Islet of Langerhans (tissue), 1 donor: ENCODE measurements around the gene SYT6.

Experiments used
- FAIRE-seq: peaks from one replicate; lab custom pipeline; 2011; peaks lifted over from hg19 to GRCh38; lab: Jason Lieb, UNC

SYT6 gene

DNA sequence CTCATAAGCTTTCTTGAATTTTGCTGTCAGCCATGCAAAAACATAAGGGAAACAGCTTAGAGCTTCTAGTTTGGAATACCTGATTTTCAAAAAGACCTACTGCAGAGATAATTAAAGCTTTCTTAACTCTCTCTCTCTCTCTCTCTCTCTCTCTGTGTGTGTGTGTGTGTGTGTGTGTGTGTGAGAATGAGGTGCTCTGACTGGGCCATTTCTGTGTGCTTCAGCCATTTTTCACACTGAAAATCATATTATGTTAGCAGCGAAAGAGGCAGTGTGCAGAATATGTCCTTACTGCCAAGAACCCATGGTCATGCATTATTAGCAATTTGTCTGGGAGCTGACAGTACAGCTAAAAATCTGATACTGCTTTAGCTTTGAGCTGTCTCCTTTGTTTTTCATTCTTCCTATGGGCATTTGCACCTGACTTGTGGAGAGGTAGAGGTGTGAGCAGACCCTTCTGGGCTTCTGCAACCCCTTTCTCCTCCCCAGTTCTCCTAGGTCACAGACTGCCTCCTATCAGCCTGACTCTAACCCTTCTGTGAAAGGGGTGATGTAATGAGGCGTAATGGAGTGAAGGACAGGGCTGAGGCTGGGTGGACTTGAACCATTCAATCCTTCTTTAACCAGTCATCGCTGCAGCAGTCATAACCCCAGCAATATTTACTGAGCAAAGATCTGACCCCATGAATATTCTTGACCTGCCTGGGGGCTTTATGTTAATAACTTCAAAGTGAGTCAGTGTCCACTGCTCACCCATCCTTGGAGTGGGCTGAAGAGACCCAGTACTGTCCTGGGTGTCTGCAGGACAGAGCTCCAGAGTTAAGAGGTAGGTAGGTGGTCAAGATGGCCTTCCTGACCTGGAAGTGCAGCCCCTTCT is 61.2 kb downstream of the SYT6 start:
- FAIRE-seq, result no peak

- FAIRE-seq, result no peak
Observed at GRCh38 chr1:114091711-114092110, 62.0 kb downstream of the SYT6 start.

GRCh38 chr1:114090738-114091505 is 62.7 kb downstream of the SYT6 start:
- FAIRE-seq, result no peak

DNA sequence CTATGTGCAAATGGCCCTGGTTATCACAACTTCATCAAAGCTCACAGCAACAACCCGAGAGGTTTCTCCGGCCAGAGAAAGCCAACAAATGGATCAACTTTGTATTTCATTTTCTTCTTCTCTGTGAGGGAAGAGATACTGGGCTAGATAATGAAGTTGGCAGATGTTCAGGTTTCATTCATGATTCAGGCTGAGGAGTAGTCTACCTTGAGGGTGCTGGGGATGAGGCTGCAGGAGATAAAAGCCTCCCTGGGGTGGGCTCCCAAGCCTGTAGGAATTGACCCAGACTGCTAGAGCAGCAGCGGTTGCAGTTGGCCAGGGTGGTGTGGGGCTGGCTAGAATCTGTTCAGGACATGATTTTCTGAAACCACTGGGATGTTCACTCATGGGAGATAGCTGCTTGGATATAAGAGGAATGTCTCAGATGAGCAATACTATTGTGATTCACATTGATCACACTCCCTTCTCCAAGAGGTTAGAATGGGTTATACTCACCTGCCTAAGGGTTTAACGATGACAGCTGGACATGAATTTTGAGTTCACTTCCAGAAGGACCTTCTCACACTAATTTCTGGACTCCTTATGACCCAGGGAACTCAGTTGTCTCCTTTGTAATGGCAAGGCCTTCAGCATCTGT is 64.0 kb downstream of the SYT6 start:
- FAIRE-seq, result no peak

GRCh38 chr1:114088392-114089299 is 65.0 kb downstream of the SYT6 start:
- no peak for FAIRE-seq

- FAIRE-seq, result no peak
Observed at GRCh38 chr1:114087495-114087894, 66.2 kb downstream of the SYT6 start.

DNA sequence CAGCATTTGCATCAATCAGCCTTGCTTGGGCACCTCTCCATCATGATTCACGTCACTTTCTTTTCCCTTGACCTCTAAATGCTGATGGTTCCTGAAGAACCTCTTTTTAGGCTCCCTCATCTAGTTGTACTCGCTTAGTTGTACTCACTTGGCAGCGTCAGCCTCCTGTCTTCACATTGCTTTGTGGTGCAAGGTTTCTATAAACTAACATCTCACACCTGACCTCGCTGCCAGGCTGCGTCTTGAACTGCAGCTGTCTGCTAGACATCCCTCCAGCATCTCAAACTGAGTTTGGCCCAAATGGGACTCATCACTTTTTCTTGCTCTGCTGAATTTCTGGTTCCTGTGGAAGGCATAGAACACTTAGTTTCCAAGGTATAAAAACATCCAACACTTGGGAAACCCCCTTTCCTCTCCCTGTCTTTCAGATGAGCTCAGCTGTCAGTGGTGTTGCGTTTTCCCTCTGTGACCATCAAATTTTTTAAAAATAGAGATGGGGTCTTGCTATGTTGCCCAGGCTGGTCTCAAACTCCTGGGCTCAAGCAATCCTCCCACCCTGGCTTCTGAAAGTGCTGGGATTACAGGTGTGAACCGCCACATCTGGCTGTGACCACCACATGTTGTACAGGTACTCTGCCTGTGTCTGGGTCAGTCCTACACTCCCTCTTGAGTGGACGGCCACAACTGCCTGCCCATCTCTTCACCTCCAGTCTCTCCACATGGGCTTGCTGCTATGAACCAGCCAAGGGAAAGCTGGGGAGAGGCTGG is 66.9 kb downstream of the SYT6 start:
- no peak for FAIRE-seq

GRCh38 chr1:114082867-114083585 is 70.6 kb downstream of the SYT6 start:
- no peak for FAIRE-seq

DNA sequence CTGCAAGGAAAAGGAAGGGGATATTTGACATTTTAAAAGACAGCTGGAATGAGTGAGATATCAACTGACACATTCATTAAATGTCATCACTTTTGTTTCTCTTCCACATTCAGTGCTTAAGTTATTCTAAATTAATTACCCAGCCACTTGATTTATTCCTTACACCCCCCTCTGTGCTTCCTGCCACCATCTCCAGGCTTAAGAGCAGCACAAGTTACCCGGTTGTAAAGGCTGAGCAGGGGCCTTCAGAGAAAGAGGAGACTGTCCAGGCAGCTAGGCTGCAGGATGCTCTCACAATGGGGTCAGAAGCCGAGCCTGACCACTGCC is 71.4 kb downstream of the SYT6 start:
- FAIRE-seq, result no peak

- FAIRE-seq, result no peak
Observed at GRCh38 chr1:114081437-114082303, 72.0 kb downstream of the SYT6 start.

DNA sequence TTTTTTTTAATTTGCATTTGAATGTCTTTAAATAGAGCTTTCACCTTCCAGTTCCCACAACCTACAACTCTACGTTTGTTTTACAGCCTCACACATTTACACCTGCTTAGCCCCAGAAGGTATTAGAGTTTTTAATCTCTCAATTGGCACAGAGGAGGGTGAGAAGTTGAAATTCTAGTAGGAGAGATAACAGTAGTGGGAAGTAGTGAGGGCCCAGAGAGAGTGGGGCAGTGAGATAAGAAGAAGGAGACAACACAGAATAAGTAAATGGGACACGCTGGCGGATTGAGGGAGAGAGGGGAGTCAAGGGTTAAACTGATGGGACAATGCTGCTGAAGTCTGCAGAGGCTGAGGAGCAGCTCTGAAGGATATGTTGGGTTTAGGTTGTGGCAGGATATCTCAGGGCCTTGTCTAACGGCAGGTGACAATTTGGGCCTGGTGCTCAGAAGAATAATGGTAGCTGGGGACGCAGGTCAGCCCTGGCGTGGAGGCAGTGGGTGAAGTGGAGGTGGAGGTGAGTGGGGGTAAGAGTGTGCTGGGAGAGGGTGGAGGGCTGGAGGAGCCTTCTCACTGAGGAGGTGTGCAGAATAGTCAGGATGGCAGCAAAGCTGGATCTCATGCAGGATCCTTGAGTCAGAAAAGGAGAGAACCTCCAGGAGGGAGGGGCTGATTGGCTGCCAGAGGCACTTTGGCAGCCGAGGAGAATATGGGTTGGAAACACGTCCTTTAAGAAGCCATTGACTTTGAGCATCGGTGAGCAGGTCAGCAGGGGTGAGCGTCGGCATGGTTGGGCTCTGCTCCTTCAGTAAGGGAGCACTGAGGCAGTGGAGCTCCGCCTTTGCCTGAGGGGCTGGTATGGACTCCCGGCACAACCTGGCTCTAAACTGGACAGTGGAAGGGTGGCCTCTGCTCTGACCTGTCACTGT is 72.9 kb downstream of the SYT6 start:
- no peak for FAIRE-seq

DNA sequence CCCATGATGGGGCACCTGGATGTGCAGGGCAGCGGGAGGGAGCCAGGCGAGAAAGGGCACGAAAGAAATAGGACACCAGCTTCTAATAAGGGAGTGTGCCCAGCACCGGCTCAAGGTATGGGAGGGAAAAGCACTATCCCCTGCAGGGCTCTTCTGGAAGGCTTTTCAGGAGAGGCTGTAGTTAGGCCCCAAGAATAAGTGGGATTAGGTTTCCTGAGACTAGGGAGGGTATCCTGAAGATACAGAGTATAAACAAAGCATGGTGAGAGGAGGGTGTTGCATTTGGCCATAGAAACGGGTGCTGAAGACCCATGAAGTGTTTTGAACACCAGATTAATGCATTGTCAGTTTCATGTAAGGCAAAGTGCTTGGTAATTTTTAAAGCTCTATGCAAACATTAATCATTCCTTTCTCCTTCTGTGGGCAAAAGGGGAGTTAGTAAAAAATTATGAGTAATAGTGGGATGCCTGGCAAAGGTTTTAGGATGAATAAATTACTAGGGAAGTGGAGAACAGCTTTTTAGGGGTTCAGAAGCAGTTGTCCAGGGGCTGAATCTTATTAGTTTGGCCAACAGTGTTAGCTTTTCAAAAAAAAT is 74.0 kb downstream of the SYT6 start:
- FAIRE-seq, result no peak

DNA sequence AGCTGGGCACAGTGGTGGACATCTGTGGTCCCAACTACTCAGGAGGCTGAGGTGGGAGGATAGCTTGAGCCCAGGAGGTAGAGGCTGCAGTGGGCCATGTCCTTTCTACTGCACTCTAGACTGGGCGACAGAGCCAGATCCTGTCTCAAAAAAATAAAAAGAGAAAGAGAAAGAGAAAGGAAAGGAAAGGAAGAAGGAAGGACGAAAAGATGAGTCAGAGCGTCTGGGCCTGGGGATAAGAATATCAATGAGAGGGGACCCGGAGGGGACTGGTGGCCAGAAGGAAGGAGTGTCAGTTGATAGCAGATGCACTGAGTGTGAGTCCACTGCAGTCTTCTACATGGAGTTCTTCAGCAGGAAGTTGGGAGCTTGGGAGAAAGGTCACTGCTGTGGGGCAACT is 75.6 kb downstream of the SYT6 start:
- no peak for FAIRE-seq

DNA sequence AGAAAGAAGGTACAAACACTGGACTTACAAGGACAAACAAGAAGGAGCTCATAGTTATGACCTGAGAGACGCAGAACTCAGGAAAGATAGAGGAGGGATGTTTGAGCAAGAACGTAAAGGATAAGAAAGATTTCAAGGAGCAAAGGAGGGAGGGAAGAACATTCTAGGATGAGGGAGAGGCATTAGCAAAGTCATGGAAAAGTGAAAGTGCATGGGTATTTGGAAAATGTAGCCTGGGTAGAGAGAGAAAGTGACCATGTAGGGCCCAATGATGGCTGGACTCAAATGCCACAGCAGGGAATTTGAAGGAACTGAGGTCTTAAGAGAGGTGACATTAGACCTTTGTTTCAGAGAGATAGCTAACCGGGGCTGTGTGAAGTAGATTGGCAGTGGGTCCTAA is 76.5 kb downstream of the SYT6 start:
- FAIRE-seq, result no peak

GRCh38 chr1:114076308-114076707 is 77.4 kb downstream of the SYT6 start:
- FAIRE-seq, result no peak

- no peak for FAIRE-seq
Observed at GRCh38 chr1:114075546-114076242, 78.0 kb downstream of the SYT6 start.

GRCh38 chr1:114075105-114075504 is 78.6 kb downstream of the SYT6 start:
- FAIRE-seq, result no peak

DNA sequence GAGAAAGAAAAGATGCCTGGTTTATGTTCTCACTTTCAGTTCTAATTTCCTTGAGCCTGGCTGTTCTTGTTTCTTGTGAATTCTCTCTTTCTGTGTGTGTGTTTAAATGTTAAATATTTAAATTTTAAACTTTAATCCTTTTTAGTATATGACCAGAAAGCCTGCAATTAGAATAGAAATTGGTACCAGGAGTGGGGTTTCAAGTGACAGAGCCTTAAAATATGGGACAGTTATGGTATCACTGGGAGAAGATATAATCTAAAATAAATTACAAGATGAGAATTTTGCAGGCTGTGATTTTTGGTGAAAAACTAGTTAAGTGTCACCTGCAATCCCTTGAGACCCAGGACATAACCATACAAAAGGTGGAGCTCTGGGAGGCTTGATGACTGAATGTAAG is 81.4 kb downstream of the SYT6 start:
- FAIRE-seq, result no peak
